SK-N-MC (cell line): ENCODE data around the gene SREBF1.

Experiments
- DNase-seq: peaks from one replicate; pipeline ENCODE4 v3.0.0-alpha.2; 2011; ENCODE audit warnings: low read depth, low spot score
- H3K27ac ChIP-seq: fragments of 200-600 bp; sonication (generic); 2 replicates; pipeline ENCODE4 v1.5.1; 2016; ENCODE audit warnings: mixed run types
- H3K36me3 ChIP-seq: fragments of 200-600 bp; sonication (generic); 2 replicates; pipeline ENCODE4 v1.6.1; 2017; ENCODE audit warnings: antibody characterized with exemption, low read length, mixed read lengths; ENCODE audit not compliant: insufficient read depth
- H3K4me3 ChIP-seq: fragments of 200-600 bp; sonication (generic); 2 replicates; pipeline ENCODE4 v1.5.1; 2016
- H3K9ac ChIP-seq: fragments of 200-600 bp; sonication (generic); 2 replicates; pipeline ENCODE4 v1.8.0; 2017; ENCODE audit warnings: mixed run types, mixed read lengths; ENCODE audit not compliant: insufficient read length
- H3K9me3 ChIP-seq: fragments of 200-600 bp; sonication (generic); 2 replicates; pipeline ENCODE4 v1.6.1; 2017; ENCODE audit warnings: low read depth, mild to moderate bottlenecking, antibody characterized with exemption, low read length, moderate library complexity, mixed read lengths
- EZH2 ChIP-seq: fragments of 200-600 bp; sonication (generic); IDR thresholded peaks from one replicate; pipeline ENCODE4 v1.6.1; 2017; ENCODE audit warnings: antibody characterized with exemption
- FOXP2 ChIP-seq: optimal IDR thresholded peaks from 2 replicates; pipeline ENCODE3; 2011; ENCODE audit warnings: mild to moderate bottlenecking, moderate library complexity; ENCODE audit not compliant: insufficient read depth; ENCODE audit errors: extremely low read length, control extremely low read depth
- POLR2AphosphoS5 ChIP-seq: IDR thresholded peaks from 2 replicates; pipeline ENCODE4 v1.6.1; 2012; ENCODE audit warnings: mild to moderate bottlenecking, low read depth, low read length, borderline replicate concordance

Gene SREBF1

GRCh38 chr17:17786998-17787397 lies 49.8 kb downstream of the SREBF1 start:
- Histone ChIP-seq H3K9me3 (no peaks in the 10 kb centered on the region), H3K4me3 (no peak overlapping the region), H3K9ac (no peak overlapping the region), H3K36me3 (no peaks in the 10 kb centered on the region), H3K27ac (no peak overlapping the region)
- no peak for TF ChIP-seq POLR2AphosphoS5
- TF ChIP-seq FOXP2, result no peak
- TF ChIP-seq EZH2, result no peak
- DNase-seq, result no peak

GRCh38 chr17:17785407-17785806 lies 51.4 kb downstream of the SREBF1 start:
- Histone ChIP-seq H3K9ac (no peak overlapping the region), H3K9me3 (no peaks in the 10 kb centered on the region), H3K27ac (no peak overlapping the region), H3K36me3 (no peaks in the 10 kb centered on the region), H3K4me3 (no peak overlapping the region)
- no peak for TF ChIP-seq POLR2AphosphoS5
- TF ChIP-seq FOXP2, result no peak
- no peak for TF ChIP-seq EZH2
- DNase-seq, result no peak

- Histone ChIP-seq H3K4me3 (peak overlapping the region; percentile 84), H3K9me3 (no peaks in the 10 kb centered on the region), H3K9ac (no peak overlapping the region), H3K36me3 (no peaks in the 10 kb centered on the region), H3K27ac (no peak overlapping the region)
- TF ChIP-seq FOXP2 (no peak), POLR2AphosphoS5 (no peak), EZH2 (no peak)
- no peak for DNase-seq
These were observed 52.0 kb downstream of the SREBF1 start for GRCh38 chr17:17784657-17785267.

GRCh38 chr17:17783825-17784656 lies 52.7 kb downstream of the SREBF1 start:
- peak overlapping the region; percentile 69; the same call in 1 of the 2 replicates for H3K27ac ChIP-seq
- DNase-seq, result peak; percentile 79
- H3K9me3 ChIP-seq, result no peaks in the 10 kb centered on the region
- peak; percentile 65 for TF ChIP-seq FOXP2
- TF ChIP-seq EZH2, result no peak
- TF ChIP-seq POLR2AphosphoS5, result peak; percentile 46; the same call in 1 of the 2 replicates
- peak overlapping the region; percentile 84 for H3K4me3 ChIP-seq
- H3K36me3 ChIP-seq, result no peaks in the 10 kb centered on the region
- H3K9ac ChIP-seq, result no peak overlapping the region

- no peaks in the 10 kb centered on the region for H3K36me3 ChIP-seq
- no peak for TF ChIP-seq EZH2
- no peak for TF ChIP-seq FOXP2
- no peak for TF ChIP-seq POLR2AphosphoS5
- DNase-seq, result no peak
- peak overlapping the region; percentile 69; the same call in 1 of the 2 replicates for H3K27ac ChIP-seq
- H3K9ac ChIP-seq, result no peak overlapping the region
- H3K9me3 ChIP-seq, result no peaks in the 10 kb centered on the region
- peak overlapping the region; percentile 84 for H3K4me3 ChIP-seq
These were observed 53.5 kb downstream of the SREBF1 start for GRCh38 chr17:17783116-17783824.

- no peaks in the 10 kb centered on the region for H3K36me3 ChIP-seq
- H3K4me3 ChIP-seq, result peak overlapping the region; percentile 84
- no peaks in the 10 kb centered on the region for H3K9me3 ChIP-seq
- DNase-seq, result no peak
- H3K9ac ChIP-seq, result no peak overlapping the region
- TF ChIP-seq POLR2AphosphoS5 (no peak), FOXP2 (no peak), EZH2 (no peak)
- peak overlapping the region; percentile 81; the same call in 1 of the 2 replicates for H3K27ac ChIP-seq
These were observed 54.2 kb downstream of the SREBF1 start for GRCh38 chr17:17782523-17783115.

GRCh38 chr17:17781591-17782496 lies 54.9 kb downstream of the SREBF1 start:
- H3K9me3 ChIP-seq, result no peaks in the 10 kb centered on the region
- DNase-seq, result no peak
- peak overlapping the region; percentile 84 for H3K4me3 ChIP-seq
- H3K36me3 ChIP-seq, result no peaks in the 10 kb centered on the region
- peak overlapping the region; percentile 37 for H3K9ac ChIP-seq
- no peak for TF ChIP-seq EZH2
- no peak for TF ChIP-seq FOXP2
- no peak for TF ChIP-seq POLR2AphosphoS5
- H3K27ac ChIP-seq, result peak overlapping the region; percentile 81

GRCh38 chr17:17780922-17781590 lies 55.7 kb downstream of the SREBF1 start:
- H3K4me3 ChIP-seq, result peak overlapping the region; percentile 84
- DNase-seq, result peak; percentile 39
- H3K27ac ChIP-seq, result peak overlapping the region; percentile 81
- no peaks in the 10 kb centered on the region for H3K36me3 ChIP-seq
- no peak for TF ChIP-seq EZH2
- no peak for TF ChIP-seq POLR2AphosphoS5
- TF ChIP-seq FOXP2, result no peak
- H3K9me3 ChIP-seq, result no peaks in the 10 kb centered on the region
- H3K9ac ChIP-seq, result no peak overlapping the region
